HepG2 (cell line): ENCODE data around the gene SPOP. TPM values are rescaled to one million over a fixed set of nuclear protein-coding genes. Genes with fewer than 3 reads are reported as not detected.

Experiments used
- AGO2 ChIP-seq: fragments of 200-400 bp; formaldehyde crosslinking; optimal IDR thresholded peaks from 2 replicates; pipeline ENCODE3; 2017; ENCODE audit warnings: mild to moderate bottlenecking, low read depth, low read length, moderate library complexity
- BORCS8-MEF2B ChIP-seq: sonication (generic); formaldehyde crosslinking; IDR thresholded peaks from 2 replicates; pipeline ENCODE4 v1.8.0; 2022; ENCODE audit warnings: mild to moderate bottlenecking, missing genetic modification reagents
- FOXP1 ChIP-seq, 2 experiments: fragments of 450-650 bp in 1 of 2; IDR thresholded peaks; 2 replicates each; pipeline ENCODE4 v1.6.1; 2017 to 2018; ENCODE audit warnings: antibody characterized with exemption in 1 of 2
- PHF20 ChIP-seq: sonication (generic); formaldehyde crosslinking; IDR thresholded peaks from 2 replicates; pipeline ENCODE4 v1.5.0; 2020; ENCODE audit warnings: mild to moderate bottlenecking, missing genetic modification reagents
- PHF5A ChIP-seq: IDR thresholded peaks from one replicate; pipeline ENCODE4 v1.6.1; 2018; ENCODE audit warnings: low read depth, missing genetic modification reagents; ENCODE audit not compliant: unreplicated experiment
- POLR2AphosphoS5 ChIP-seq: IDR thresholded peaks from 2 replicates; pipeline ENCODE4 v1.6.1; 2012; ENCODE audit warnings: low read depth, low read length
- RXRB ChIP-seq: IDR thresholded peaks from 2 replicates; pipeline ENCODE4 v1.6.1; 2016; ENCODE audit warnings: borderline replicate concordance, missing genetic modification reagents, missing compliant biosample characterization
- SAP130 ChIP-seq: IDR thresholded peaks from 2 replicates; pipeline ENCODE4 v1.6.1; 2016; ENCODE audit warnings: low read depth
- SMC3 ChIP-seq: IDR thresholded peaks from 2 replicates; pipeline ENCODE4 v1.6.1; 2011; ENCODE audit warnings: low read length, improper control_type of control experiment
- SNAPC4 ChIP-seq: sonication (generic); formaldehyde crosslinking; IDR thresholded peaks from 2 replicates; pipeline ENCODE4 v1.4.0; 2020; ENCODE audit warnings: mild to moderate bottlenecking, missing genetic modification reagents
- SP4 ChIP-seq: sonication (generic); formaldehyde crosslinking; IDR thresholded peaks from 2 replicates; pipeline ENCODE4 v1.8.1; 2023; ENCODE audit warnings: mild to moderate bottlenecking, missing genetic modification reagents
- SRF ChIP-seq: IDR thresholded peaks from 2 replicates; pipeline ENCODE4 v1.6.1; 2011; ENCODE audit warnings: mild to moderate bottlenecking, low read depth, low read length, moderate library complexity
- TARDBP ChIP-seq: sonication (generic); formaldehyde crosslinking; IDR thresholded peaks from 2 replicates; pipeline ENCODE4 v1.8.0; 2022; ENCODE audit warnings: mild to moderate bottlenecking, missing genetic modification reagents
- U2AF2 ChIP-seq: fragments of 200-400 bp; formaldehyde crosslinking; IDR thresholded peaks from 2 replicates; pipeline ENCODE4 v1.6.1; 2017; ENCODE audit warnings: low read depth, mild to moderate bottlenecking, low read length
- USF2 ChIP-seq, 2 experiments: sonication (generic) in 1 of 2; formaldehyde crosslinking in 1 of 2; IDR thresholded peaks; 2 replicates each; pipeline versions ENCODE4 v1.5.1 to v1.6.1; 2011 to 2020; ENCODE audit warnings: borderline replicate concordance in 1 of 2, low read depth in 1 of 2, low read length in 1 of 2, mild to moderate bottlenecking in 1 of 2, missing genetic modification reagents in 1 of 2, moderate library complexity in 1 of 2
- XBP1 ChIP-seq: sonication (generic); formaldehyde crosslinking; IDR thresholded peaks from 2 replicates; pipeline ENCODE4 v1.5.0; 2020; ENCODE audit warnings: missing genetic modification reagents
- ZFP37 ChIP-seq: sonication (generic); formaldehyde crosslinking; IDR thresholded peaks from 2 replicates; pipeline ENCODE4 v1.4.0; 2020; ENCODE audit warnings: missing genetic modification reagents, borderline replicate concordance
- ZMYM3 ChIP-seq: sonication (generic); formaldehyde crosslinking; IDR thresholded peaks from 2 replicates; pipeline ENCODE4 v1.5.1; 2020; ENCODE audit warnings: mild to moderate bottlenecking, missing genetic modification reagents
- ZNF33A ChIP-seq: sonication (generic); formaldehyde crosslinking; IDR thresholded peaks from 2 replicates; pipeline ENCODE4 v1.5.1; 2020; ENCODE audit warnings: missing genetic modification reagents, mild to moderate bottlenecking, moderate library complexity, borderline replicate concordance
- ZNF710 ChIP-seq: sonication (generic); formaldehyde crosslinking; IDR thresholded peaks from 2 replicates; pipeline ENCODE4 v1.5.0; 2020; ENCODE audit warnings: mild to moderate bottlenecking, missing genetic modification reagents, borderline replicate concordance
- ZSCAN9 ChIP-seq: IDR thresholded peaks from 2 replicates; pipeline ENCODE4 v1.6.1; 2016; ENCODE audit warnings: borderline replicate concordance
- polyA plus RNA-seq, 8 experiments: library from polyadenylated mRNA; depleted of rRNA in 3 of 8; stranded (reverse) in 7 of 8; unstranded in 1 of 8; fragments of >200 nt; fragmentation: Illumina TruSeq in 4 of 8; extraction: Trizol in 4 of 8; gene quantifications; 2 replicates each; pipeline versions ENCODE4 v1.2.1 to v1.2.3, GENCODE V29; 2011 to 2016; ENCODE audit warnings: low read depth in 4 of 8, missing spikeins in 1 of 8, mixed read lengths in 1 of 8; ENCODE audit not compliant: insufficient read depth in 1 of 8
- total RNA-seq, 5 experiments: library from RNA; depleted of rRNA; stranded (reverse); fragments of >200 nt; fragmentation: Illumina TruSeq; extraction: Trizol; gene quantifications; 2 replicates each; pipeline ENCODE4 v1.2.3, GENCODE V29; 2016; ENCODE audit warnings: low read depth in 1 of 5

SPOP gene
- total and polyA plus RNA-seq, 2 of the 13 experiments (the other 11 are each of a cell fraction or from before 2014, with no cell fraction given), result 52.8 to 60.8 TPM

GRCh38 chr17:49556223-49556943 lies 121.5 kb downstream of the SPOP start (continued):
- TF ChIP-seq ZNF33A (CRISPR knock-in tag) (no peak), ZNF710 (CRISPR knock-in tag) (no peak), SAP130 (peak; percentile 76), TARDBP (peak; percentile 47; the same call in 1 of the 2 replicates), SP4 (CRISPR knock-in tag) (no peak; the same call in 1 of the 2 replicates), SNAPC4 (CRISPR knock-in tag) (no peak), XBP1 (CRISPR knock-in tag) (no peak), SRF (no peak), USF2 (IDR thresholded peaks at IDR 0.05; ENCODE audit: low read depth, low read length) (no peak), USF2 (CRISPR knock-in tag; IDR thresholded peaks at IDR 0.05; ENCODE audit: borderline replicate concordance) (no peak), U2AF2 (no peak), FOXP1 (IDR thresholded peaks at IDR 0.05) (no peak), FOXP1 (CRISPR knock-in tag; IDR thresholded peaks at IDR 0.05) (no peak), PHF5A (CRISPR knock-in tag) (no peak), PHF20 (CRISPR knock-in tag) (no peak), BORCS8-MEF2B (CRISPR knock-in tag) (peak; percentile 65; the same call in 1 of the 2 replicates), RXRB (CRISPR knock-in tag) (peak; percentile 60; the same call in 1 of the 2 replicates), ZFP37 (CRISPR knock-in tag) (no peak), ZMYM3 (CRISPR knock-in tag) (peak; percentile 75), ZSCAN9 (CRISPR knock-in tag) (peak; percentile 32; the same call in 1 of the 2 replicates), POLR2AphosphoS5 (no peak), SMC3 (peak; percentile 62; the same call in 1 of the 2 replicates), AGO2 (no peak)
